Right renal pelvis (tissue), 4 donors: ENCODE results near the gene NAA11. TPM values are rescaled to one million over a fixed set of nuclear protein-coding genes. Genes with fewer than 3 reads are reported as not detected.

Source experiments
- polyA plus RNA-seq, 4 donors: library from polyadenylated mRNA; unstranded; fragments of 120-200 nt; gene quantifications; one replicate each; pipeline ENCODE4 v1.2.1, GENCODE V29; 2013; ENCODE audit not compliant: insufficient read length in 4 of 4

NAA11 gene
- polyA plus RNA-seq, 4 donors, result not detected

Other genes starting within 250 kb of the NAA11 start
- not detected for gene GK2, start 82.2 kb upstream of the NAA11 start, polyA plus RNA-seq